DMS153 treated with DMSO at 0.1 percent for 48 hours (cell line): ENCODE data around the gene GPR183.

Source experiments
- DNase-seq: peaks from one replicate; lab custom pipeline; 2025; ENCODE audit not compliant: unreplicated experiment; lab: John Stamatoyannopoulos, UW

Gene GPR183

DNA sequence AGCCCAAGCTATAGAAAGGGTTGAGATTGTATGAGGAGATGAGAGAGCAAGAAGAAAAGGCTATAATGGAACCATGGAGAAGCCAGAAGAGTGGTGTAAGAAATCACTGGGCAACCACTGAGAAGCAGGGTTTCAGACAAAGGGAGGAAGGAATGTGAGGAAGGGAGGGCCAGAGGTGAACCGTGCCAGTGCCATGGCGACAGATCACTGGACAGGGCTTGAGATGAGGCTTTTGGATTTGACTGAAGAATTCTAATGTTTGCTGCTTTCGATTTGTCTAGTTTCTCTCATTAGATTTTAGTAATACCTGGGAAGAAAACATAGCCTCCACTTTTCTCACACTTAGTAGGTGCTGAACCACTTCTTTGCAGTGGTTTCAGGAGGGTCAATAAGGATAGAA lies 6.3 kb upstream of the GPR183 start:
- DNase-seq, result no peak

DNA sequence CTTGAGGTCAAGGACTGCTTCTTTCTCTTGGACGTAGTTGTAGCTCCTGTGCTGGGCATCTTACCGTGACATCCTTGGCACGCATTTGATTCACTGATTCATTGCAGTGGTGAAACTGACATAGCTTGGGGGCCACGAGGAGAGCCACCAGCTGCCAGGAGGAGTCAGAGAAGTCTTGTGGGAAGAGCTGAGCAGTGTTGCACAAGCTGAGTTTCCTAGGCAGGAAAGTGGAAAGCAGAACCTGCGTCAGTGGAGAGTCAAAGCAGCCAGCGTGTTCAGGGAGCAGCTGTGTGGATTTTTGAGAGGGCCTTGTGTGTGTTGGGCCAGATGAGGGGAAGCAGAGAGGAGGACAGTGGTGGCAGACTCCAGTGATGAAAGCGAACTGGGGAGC lies 5.3 kb upstream of the GPR183 start:
- no peak for DNase-seq

DNA sequence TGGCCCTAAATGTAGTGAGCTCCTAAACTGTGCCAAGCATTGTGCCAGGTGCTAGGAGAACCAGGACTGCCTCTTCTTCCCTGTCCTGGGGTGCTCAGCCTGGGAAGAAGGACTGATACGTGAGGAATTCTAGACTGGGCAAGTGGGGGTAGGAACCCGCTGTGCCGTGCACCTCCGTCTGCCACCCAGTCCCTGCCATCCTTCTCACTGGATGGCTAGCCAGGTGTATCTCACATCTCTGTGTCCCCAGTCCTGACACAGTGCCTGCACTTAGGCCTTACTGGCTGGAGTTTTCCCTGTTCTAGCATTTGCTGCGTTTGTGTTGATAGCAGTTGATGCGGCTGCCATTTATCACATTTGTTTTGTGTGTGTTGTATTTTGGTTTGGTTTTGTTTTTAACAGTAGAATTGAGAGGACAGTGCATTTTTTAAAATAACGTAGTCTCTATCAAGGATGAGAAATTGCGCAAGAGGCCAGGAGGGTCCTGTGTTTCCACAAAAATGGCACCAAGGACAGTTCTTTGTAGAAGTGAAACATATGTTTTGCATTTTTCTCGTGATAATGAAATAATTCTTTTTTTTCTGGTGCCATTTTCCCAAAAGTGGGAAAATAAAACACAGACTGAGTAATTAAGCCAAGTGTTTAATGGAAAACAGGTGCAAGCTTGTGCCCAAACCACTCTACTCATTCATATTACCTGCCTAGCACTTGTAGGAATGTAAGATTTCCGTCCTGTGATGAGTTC lies 4.7 kb upstream of the GPR183 start:
- DNase-seq, result no peak

DNA sequence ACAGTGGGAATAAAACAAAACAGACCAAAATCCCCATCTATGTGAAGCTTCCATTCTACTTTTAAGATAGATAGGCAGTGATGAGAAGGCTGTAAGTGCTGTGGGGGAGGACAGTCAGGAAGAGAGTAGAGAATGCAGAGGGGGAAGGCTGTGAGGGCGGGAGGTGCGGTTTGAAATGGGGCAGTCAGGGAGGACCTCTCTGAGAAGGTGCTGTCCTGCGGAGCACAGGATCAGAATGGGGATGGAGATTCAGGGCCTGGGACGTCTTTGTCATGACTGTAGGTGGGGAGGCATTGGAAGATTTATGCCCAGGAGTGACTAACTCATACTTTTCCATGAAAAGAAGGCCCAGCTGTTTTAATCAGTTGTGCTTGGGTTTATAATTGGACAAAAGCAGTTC lies 3.9 kb upstream of the GPR183 start:
- DNase-seq, result no peak

DNA sequence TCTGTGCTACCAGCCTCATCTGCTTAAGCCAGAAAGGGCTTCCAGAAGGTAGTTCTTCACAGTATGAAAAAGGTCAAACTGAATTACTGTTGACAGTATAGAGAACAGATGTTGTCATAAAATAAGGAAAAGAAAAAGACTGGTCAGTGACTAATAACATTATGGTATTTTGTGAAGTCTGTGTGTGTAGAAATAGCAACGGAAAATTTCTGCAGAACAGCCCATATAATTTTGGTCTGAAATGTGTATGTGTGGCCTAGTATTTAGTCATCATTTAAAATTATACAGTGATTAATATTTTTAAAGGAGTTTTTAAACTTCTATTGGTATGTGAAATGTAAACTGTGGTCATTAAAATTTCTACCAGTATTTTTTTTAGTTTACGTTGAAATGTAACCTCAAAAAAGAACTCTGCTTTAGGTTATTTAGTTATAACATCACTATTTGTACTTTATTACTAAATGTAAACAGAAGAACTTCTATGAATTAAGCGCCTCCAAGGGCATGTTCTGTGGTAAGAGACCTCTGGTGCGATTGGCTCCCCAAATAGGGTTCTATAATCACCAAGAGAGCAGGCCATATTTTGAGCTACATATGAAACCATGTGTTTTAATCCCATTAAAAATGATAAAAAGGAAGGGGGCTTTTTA lies 3.3 kb upstream of the GPR183 start:
- DNase-seq, result no peak

DNA sequence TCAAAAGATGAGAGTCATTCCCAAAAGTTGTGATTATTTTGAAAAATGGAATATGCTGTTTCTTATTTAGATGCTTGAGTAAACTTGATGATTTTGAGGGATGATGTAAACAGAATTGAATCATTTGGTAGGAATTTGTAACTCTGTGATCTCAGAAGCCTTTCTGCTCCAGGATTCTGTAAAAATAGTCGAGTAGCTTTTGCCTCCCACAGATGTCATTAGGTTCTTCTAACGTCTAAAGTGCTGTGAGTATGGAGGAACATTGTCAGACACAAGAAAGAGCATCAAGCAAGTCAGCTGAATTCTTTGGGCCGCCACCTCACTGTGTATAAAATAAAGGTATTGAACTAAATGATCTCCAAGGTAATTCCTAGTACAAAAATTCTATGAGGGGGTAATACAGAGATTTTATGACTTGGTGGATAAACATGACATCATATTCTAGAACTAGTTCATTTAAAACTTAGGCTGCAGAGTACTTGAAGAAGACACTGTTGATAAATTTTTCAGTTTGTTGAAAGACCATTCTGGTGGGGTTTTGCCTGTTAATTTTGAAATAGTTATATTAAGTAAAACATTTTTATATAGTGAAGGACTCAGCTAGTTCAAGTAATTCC lies 1.4 kb upstream of the GPR183 start:
- DNase-seq, result no peak

DNA sequence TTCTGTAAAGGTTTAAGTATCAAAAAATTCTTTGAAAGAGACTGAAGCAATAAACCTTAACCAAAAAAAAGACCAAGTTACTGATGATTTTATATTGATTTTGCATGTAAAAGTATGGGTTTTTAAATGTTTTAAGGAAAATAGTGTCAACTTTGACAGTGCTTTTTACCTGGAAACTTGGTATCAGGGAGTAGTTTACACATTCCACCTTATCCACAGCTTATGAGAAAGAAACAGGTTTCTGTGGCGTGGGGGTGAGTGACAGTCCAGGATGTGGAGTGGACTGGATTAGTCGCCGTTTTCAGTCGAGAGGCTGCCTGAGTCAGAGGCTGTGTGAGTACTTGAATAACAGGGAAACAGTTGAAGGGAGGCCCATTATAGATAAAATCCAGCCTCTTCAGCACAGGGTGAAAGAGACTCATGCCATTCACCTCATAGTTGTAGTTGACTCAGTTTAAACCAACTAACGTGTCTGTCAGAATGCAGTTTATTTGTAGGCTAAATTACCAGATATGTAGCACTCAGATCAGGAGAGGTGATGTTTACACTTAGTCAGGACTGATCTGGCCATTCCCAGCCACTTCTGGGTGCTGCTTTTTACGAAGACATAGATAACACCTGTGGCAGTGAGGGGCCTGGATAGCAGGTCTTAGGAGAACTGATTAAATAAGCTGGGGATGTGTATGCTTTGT lies 595 bp upstream of the GPR183 start:
- no peak for DNase-seq

DNA sequence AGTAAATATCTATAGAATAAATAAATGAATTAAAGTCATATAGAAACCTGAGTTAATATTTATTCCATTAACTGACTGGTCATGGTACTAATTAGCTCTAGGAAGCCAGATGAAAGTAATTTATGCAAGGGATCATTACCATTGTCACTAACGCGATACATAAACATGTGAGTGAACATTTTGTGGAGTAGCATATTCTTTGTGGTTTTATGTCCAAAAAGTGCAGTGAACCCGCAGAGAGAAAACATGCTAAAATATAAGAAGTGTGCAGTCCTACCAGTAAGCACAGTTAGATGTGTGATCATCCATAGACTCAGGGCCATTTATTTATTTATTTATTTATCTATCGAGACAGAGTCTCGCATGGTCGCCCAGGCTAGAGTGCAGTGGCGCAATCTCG lies 1.6 kb downstream of the GPR183 start:
- no peak for DNase-seq

DNA sequence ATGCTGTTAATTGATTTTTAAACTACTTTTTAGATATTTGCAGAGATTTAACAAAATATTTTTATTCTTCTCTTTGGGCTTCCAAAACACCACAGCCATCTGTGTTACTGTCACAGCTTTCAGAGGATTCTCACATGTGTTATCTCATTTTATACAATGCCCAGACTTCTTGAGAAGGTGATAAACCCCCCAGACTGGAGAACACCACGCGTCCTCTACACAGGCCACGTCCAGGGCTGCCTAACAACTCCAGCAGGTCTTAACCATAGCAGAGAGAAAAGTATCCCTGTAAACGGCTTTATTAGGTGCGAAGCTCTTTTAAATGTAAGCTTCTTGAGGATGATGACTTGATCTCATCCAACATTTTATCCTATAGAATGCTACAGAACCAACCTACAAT lies 2.0 kb downstream of the GPR183 start:
- DNase-seq, result no peak

DNA sequence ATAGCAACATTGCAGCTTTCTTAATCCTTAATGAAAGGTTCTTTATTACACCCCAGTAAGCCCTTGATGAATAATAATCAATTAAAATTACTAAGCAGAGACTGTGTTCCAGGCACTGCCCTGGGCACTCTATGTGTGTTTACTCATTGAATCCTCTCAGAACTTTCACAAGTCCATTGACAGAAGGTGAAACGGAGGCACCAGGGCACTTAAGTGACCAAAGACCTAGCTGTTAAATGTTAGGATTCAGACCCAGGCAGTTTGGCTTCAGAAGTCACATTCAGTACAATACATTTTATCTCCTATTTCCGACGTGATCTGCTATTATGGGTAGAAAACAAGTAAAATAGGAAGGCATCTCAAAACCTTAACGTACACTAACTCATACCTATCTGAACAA lies 2.7 kb downstream of the GPR183 start:
- DNase-seq, result no peak

DNA sequence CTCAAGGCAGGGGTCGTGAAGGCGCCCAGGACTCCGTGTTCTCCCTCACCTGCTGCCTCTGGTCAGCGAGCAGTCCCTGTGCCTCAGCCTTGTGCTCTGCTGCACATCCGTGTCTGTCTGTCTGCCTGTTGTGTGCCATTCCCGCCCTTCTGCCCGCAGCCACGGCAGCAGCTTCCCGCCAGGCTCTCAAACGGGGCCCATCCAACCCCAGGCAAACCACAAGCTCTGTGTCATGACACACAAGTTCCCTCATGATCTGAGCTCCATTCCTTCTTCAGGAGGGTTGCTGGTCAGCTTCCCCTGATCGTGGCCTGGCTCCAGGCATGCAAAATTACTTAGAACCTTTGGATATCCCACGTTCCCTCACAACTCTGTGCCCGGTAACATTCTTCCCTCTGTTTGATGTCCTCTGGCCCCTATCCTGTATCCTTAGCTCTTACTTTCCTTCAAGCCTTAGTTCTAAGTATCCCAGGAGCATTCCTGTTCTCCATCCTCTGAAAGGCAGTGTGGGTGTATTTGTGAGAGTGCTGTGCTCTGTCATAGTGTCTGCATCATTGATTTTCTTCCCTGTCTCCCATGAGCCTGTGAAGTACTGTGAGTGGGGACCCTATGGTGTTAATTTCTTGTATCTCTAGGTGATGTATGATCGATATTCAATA lies 3.2 kb downstream of the GPR183 start:
- DNase-seq, result no peak

DNA sequence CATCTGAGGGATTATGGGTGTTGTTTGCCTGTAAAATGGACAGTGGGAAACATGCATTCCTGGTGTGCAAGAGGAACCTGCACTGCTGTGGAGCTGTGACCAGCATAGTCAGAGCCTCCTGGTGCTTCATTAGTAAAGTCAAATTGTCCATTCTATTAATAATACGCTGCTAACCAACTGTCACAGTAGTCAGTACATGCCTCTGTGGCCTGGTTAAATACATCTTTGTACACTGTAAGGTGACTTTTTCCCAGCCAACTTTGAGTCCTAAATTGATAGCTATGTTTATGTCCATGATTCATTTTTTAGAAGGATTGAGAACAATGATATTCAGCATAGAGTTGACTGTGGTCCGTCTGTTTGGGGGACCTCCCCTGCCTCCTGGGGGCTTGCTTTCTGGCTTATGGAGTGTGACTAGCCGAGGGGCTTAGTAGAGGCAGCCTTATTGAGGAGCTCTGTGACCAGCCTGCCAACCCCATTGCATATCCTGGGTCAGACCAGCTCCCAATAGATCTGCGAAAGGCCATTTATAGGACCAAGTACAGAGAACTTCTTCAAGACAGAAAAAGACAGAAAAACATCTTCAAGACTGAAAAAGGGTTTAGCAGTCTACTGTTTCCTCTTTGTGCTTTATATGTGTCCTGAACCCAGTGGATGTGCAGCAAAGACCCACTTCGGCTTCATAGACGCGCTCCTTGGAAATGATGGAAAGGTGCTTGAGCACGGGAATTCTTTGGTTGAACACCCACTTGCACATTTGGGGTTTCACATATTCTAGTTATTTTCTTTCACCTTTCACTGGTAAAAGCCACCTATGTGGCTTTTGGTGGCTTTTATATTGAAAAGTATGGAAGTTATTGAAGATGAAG lies 4.3 kb downstream of the GPR183 start:
- DNase-seq, result no peak

DNA sequence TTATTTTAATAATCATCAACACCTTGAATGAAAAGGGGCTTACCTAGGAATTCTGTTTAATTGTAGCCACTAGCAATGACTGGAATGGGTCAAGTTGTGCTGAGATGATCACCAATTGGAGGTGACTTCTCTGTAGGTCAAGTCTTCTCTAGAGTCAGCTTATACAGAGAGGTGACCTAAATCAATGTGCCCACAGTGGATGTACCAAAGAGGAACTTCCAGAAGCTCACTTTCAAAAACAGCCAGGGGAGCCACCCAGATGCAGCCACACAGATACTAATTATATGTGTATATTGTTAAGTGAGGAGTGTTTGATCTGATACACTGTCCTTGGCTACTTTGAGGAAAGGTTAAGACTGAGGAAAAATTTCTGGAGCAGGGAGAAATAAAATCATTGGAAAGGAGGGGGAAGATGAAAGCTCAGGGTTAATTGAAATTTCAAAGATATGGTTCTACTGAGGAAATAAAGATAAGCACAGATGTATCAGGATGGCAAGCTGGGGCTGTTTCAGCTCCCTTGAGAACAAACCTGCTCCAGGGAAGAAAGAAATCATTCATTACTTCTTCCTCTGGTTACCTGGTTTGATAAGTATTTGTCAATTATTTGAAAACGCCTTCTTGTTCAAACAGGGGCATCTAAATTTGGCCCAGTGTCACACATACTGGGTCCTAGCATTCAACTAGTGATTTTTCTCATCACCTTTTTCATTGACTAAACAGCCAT lies 5.1 kb downstream of the GPR183 start:
- no peak for DNase-seq

DNA sequence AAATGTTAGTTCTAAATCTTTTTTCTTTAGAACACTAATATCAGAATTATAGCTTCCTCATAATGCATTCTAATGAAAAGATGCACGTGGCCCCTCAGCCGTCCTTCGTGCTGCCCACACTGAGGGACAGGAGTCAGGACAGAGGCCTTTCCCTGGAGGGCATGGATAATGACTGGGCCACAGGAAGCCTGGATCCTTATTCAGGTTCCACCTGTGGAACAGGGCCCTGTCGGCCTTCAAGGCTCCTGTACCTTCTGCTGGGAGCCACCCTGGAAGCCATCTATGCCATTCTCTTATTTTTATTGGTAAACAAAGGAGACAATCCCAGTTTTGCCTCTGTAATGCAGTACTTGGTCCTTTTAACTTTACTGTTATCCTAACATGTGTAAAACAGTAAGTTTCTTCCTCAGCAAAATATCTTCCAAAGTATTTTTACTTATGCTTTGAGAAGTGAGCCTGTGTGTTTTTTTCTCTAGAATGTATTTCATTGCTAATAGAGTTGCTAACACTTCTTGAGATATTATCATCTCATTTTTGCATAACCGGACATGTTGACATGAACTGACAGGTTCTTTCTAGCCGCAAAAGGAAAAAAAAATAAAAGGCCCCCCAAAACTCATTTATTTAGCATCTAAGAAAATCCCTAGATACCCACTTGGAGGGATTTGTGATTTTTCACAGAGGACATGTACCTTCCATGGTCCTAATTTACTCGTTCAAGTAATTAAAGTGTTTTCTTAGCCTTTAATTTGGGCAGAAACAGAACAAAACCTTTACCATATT lies 6.0 kb downstream of the GPR183 start:
- DNase-seq, result no peak

DNA sequence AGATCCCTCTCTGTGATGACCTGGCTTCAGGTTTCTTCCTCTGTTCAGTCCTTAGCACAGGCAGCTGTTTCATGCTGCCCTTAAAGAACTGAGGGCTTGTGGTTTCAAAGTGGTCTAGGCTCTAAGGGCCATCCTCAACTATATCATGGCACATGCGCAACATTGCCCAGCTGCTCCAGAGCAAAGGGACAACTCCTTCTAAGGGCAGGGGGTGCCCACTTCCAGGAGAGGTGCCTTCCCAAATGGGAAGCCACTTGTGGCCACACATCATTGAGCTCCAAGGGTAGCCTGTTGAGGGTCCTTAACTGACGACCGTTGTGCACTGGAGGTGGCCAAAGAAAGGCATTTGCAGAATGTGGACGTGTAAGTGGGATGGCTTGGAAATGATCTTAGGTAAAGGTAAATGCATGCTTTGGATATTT lies 7.3 kb downstream of the GPR183 start:
- DNase-seq, result no peak

DNA sequence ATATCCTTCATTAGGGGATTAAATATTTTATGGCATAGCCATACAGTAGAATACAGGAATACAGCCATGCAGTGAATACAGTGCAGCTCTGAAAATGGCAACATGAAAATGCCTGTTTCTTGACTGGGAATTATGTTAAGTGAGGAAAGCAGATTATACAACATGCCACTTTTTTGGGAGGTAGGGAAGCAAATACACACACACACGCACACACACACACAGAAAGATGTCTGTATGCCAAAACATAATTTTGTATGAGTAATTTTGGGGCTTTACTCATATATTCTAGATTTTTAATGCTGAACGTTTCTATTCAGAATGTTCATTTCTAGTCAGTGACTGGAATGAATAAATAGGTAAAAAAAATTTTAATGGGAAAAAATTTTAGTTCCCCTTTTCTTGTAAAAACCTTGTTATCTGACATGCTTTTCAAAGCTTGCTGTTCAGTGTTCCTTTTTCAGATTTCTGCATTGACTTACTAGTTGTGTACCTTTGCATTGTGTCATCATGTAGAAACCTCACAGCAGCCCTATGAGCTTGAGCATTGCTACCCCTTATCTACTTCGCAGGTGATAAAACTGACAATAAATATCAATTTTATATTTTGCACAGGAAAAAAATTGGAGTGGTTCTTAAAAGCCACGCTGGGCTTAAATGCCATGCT lies 7.8 kb downstream of the GPR183 start:
- DNase-seq, result no peak

DNA sequence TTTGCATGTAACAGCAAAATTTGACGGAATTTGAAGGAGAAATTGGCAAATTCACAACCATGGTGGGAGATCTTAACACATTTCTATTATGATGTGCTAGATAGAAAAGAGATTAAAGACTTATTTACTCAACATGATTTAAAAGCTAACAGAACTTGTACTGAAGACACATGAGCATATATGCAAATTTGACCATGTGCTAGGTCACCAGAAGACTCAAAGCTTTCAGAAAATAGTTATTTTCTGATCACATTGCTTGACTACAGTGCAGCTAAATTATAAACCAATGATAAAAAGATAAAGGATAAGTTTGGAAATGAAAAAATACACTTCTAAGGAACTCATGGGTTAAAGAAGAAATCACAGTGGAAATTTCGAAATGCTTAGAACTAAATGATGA lies 9.1 kb downstream of the GPR183 start:
- DNase-seq, result no peak

DNA sequence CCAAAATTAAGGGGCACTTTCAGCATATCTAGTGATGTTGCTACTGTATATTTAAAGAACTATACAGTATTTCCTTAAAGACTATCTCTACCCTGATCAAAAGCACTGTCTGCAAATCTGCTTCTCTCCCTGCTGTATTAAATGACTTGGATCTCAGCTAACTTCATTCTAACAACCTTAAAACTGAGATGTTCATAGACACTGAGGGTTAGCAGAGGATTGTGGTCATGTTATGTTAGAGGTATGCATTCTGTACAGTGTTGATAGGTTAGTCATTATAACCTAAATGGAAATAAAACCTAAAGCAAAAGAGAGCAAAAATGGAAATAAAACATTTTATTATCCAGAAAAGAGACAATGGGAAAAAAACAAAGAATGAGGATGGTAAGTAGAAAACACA lies 9.9 kb downstream of the GPR183 start:
- no peak for DNase-seq

DNA sequence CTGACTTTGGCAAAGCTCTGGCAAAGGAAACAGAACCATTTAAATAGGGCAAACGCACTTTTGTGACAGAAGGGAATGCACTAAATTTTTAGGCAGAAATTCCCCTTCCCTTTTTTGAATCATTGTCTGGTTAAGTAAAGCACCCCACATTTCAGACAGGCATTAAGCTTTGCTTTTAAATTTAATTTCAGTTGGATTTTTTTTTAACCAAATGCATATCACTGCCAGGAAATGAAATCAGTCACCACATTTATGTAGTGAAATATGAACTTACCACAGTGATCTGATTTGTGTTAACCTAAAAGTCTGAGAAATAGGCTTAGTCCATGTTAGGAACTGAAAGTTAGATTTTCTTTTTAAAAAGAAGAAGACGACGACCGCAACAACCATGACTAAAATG lies 10.8 kb downstream of the GPR183 start:
- DNase-seq, result no peak
